Measurements from ENCODE around the gene CADM1.

The CADM1 gene

GRCh38 chr11:115464269-115464668 is 39.9 kb downstream of the CADM1 start:
- H3K4me3 ChIP-seq (ENCODE audit: severe bottlenecking): no peak overlapping the region
- no peaks in the 10 kb centered on the region for H3K36me3 ChIP-seq (ENCODE audit: low read depth)
- DNase-seq (ENCODE audit: low spot score): no peak
- TF ChIP-seq, protein P1, sequence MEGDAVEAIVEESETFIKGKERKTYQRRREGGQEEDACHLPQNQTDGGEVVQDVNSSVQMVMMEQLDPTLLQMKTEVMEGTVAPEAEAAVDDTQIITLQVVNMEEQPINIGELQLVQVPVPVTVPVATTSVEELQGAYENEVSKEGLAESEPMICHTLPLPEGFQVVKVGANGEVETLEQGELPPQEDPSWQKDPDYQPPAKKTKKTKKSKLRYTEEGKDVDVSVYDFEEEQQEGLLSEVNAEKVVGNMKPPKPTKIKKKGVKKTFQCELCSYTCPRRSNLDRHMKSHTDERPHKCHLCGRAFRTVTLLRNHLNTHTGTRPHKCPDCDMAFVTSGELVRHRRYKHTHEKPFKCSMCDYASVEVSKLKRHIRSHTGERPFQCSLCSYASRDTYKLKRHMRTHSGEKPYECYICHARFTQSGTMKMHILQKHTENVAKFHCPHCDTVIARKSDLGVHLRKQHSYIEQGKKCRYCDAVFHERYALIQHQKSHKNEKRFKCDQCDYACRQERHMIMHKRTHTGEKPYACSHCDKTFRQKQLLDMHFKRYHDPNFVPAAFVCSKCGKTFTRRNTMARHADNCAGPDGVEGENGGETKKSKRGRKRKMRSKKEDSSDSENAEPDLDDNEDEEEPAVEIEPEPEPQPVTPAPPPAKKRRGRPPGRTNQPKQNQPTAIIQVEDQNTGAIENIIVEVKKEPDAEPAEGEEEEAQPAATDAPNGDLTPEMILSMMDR (IDR thresholded peaks at IDR 0.05; ENCODE audit: poor library complexity, severe bottlenecking): no peak
- H3K9me3 ChIP-seq (ENCODE audit: severe bottlenecking): no peaks in the 10 kb centered on the region
- H3K27me3 ChIP-seq (ENCODE audit: insufficient read depth, poor library complexity, severe bottlenecking): no peaks in the 10 kb centered on the region
- no peak for ATAC-seq (ENCODE audit: low read depth)
- H3K27ac ChIP-seq (ENCODE audit: poor library complexity, severe bottlenecking): no peak overlapping the region
- no peaks in the 10 kb centered on the region for H3K4me1 ChIP-seq (ENCODE audit: insufficient read depth, poor library complexity, severe bottlenecking)

GRCh38 chr11:115463606-115464005 is 40.6 kb downstream of the CADM1 start:
- Histone ChIP-seq H3K4me1 (ENCODE audit: insufficient read depth, poor library complexity, severe bottlenecking) (no peaks in the 10 kb centered on the region), H3K9me3 (ENCODE audit: severe bottlenecking) (no peaks in the 10 kb centered on the region), H3K4me3 (ENCODE audit: severe bottlenecking) (no peak overlapping the region), H3K27me3 (ENCODE audit: insufficient read depth, poor library complexity, severe bottlenecking) (no peaks in the 10 kb centered on the region), H3K36me3 (ENCODE audit: low read depth) (no peaks in the 10 kb centered on the region), H3K27ac (ENCODE audit: poor library complexity, severe bottlenecking) (no peak overlapping the region)
- no peak for DNase-seq (ENCODE audit: low spot score)
- ATAC-seq (ENCODE audit: low read depth): no peak
- TF ChIP-seq, protein P1 (IDR thresholded peaks at IDR 0.05; ENCODE audit: poor library complexity, severe bottlenecking): no peak

DNA sequence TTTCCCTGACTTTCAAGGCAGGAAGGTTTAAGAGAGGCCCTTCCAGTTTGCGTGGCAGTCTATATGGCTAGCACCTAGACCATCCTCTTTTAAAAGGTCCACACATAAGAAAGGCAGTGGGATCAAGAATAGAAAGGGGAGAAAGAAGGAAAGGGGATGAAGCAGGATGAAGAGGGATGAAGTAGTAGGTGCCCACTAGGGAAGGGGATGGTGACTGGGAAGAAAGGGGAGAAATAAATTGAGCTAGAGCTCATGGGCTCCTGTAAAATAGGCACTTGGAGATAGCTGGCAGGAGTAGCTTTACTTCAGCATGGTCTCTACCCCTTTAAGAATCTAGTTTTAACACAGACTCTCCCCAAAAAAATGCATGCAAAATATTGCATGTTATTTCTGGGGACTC is 41.5 kb downstream of the CADM1 start:
- H3K4me1 ChIP-seq (ENCODE audit: insufficient read depth, poor library complexity, severe bottlenecking): no peaks in the 10 kb centered on the region
- no peak for DNase-seq (ENCODE audit: low spot score)
- ATAC-seq (ENCODE audit: low read depth): no peak
- TF ChIP-seq, protein P1 (IDR thresholded peaks at IDR 0.05; ENCODE audit: poor library complexity, severe bottlenecking): no peak
- no peak overlapping the region for H3K27ac ChIP-seq (ENCODE audit: poor library complexity, severe bottlenecking)
- H3K36me3 ChIP-seq (ENCODE audit: low read depth): no peaks in the 10 kb centered on the region
- H3K27me3 ChIP-seq (ENCODE audit: insufficient read depth, poor library complexity, severe bottlenecking): no peaks in the 10 kb centered on the region
- no peaks in the 10 kb centered on the region for H3K9me3 ChIP-seq (ENCODE audit: severe bottlenecking)
- no peak overlapping the region for H3K4me3 ChIP-seq (ENCODE audit: severe bottlenecking)

DNA sequence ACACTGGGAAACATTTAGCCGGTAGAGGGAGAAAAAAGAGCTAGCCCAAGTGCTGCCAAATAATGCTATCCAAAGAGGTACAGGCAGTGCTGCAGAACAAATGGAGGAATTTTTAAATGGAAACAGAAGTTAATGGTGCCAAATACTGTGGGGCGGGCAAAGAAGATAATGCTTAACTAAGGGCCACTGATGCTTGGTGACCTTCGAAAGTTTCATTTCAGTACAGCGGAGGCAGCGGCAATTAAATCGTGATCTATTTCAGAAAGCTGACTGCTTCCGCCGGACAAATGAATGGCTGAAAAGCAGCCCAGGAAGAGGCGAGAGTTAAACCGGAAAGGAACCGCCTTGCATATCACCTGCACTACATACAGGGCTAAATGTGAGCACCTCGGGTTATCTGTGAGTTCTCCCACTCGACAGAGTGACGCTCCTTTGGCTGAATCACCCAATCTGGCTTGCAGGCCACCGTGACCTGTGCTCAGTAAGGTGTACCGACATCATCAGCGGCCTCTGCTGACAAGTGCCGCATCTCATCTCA is 42.1 kb downstream of the CADM1 start:
- no peak overlapping the region for H3K4me3 ChIP-seq (ENCODE audit: severe bottlenecking)
- H3K4me1 ChIP-seq (ENCODE audit: insufficient read depth, poor library complexity, severe bottlenecking): no peaks in the 10 kb centered on the region
- ATAC-seq (ENCODE audit: low read depth) (no peak), DNase-seq (ENCODE audit: low spot score) (no peak)
- H3K27me3 ChIP-seq (ENCODE audit: insufficient read depth, poor library complexity, severe bottlenecking): no peaks in the 10 kb centered on the region
- H3K9me3 ChIP-seq (ENCODE audit: severe bottlenecking): no peaks in the 10 kb centered on the region
- H3K36me3 ChIP-seq (ENCODE audit: low read depth): no peaks in the 10 kb centered on the region
- H3K27ac ChIP-seq (ENCODE audit: poor library complexity, severe bottlenecking): no peak overlapping the region
- TF ChIP-seq, protein P1 (IDR thresholded peaks at IDR 0.05; ENCODE audit: poor library complexity, severe bottlenecking): no peak

GRCh38 chr11:115460512-115460911 is 43.7 kb downstream of the CADM1 start:
- H3K4me1 ChIP-seq (ENCODE audit: insufficient read depth, poor library complexity, severe bottlenecking): no peaks in the 10 kb centered on the region
- no peak overlapping the region for H3K27ac ChIP-seq (ENCODE audit: poor library complexity, severe bottlenecking)
- H3K9me3 ChIP-seq (ENCODE audit: severe bottlenecking): no peaks in the 10 kb centered on the region
- H3K36me3 ChIP-seq (ENCODE audit: low read depth): no peaks in the 10 kb centered on the region
- DNase-seq (ENCODE audit: low spot score) (no peak), ATAC-seq (ENCODE audit: low read depth) (no peak)
- TF ChIP-seq, protein P1 (IDR thresholded peaks at IDR 0.05; ENCODE audit: poor library complexity, severe bottlenecking): no peak
- H3K4me3 ChIP-seq (ENCODE audit: severe bottlenecking): no peak overlapping the region
- H3K27me3 ChIP-seq (ENCODE audit: insufficient read depth, poor library complexity, severe bottlenecking): no peaks in the 10 kb centered on the region

Measured in RWPE2 (cell line).